ENCODE measurements around the gene TJP1. TPM values are rescaled to one million over a fixed set of nuclear protein-coding genes. Genes with fewer than 3 reads are reported as not detected.
"Not testable (repeated sequence)": the region's sequence is repeated elsewhere in the genome, so short reads cannot be mapped to it uniquely, and the experiment has no call there.

TJP1 gene
- total RNA-seq, 1 donor from 2014 or later, result 148 TPM

- H3K27me3 ChIP-seq (ENCODE audit: control insufficient read depth, insufficient read depth, low read length), result no peaks in the 10 kb centered on the region
- no peak for DNase-seq (ENCODE audit: low read depth)
- H3K4me3 ChIP-seq (ENCODE audit: low read depth, low read length), result no peak overlapping the region
- TF ChIP-seq CTCF (IDR thresholded peaks at IDR 0.05; ENCODE audit: insufficient read depth, low read length, poor library complexity, severe bottlenecking), result no peak
- H3K36me3 ChIP-seq (ENCODE audit: control insufficient read depth, insufficient read depth, low read length), result no peaks in the 10 kb centered on the region
Measured at GRCh38 chr15:29759596-29759995, 62.7 kb downstream of the TJP1 start.

- H3K27me3 ChIP-seq (ENCODE audit: control insufficient read depth, insufficient read depth, low read length), result no peaks in the 10 kb centered on the region
- no peak overlapping the region for H3K4me3 ChIP-seq (ENCODE audit: low read depth, low read length)
- no peaks in the 10 kb centered on the region for H3K36me3 ChIP-seq (ENCODE audit: control insufficient read depth, insufficient read depth, low read length)
- TF ChIP-seq CTCF (IDR thresholded peaks at IDR 0.05; ENCODE audit: insufficient read depth, low read length, poor library complexity, severe bottlenecking), result no peak
- no peak for DNase-seq (ENCODE audit: low read depth)
Measured at GRCh38 chr15:29756358-29757267, 65.7 kb downstream of the TJP1 start.

GRCh38 chr15:29754009-29754408 lies 68.3 kb downstream of the TJP1 start:
- not testable (repeated sequence) for H3K27me3 ChIP-seq (ENCODE audit: control insufficient read depth, insufficient read depth, low read length); H3K36me3 ChIP-seq (ENCODE audit: control insufficient read depth, insufficient read depth, low read length); H3K4me3 ChIP-seq (ENCODE audit: low read depth, low read length); DNase-seq (ENCODE audit: low read depth)

- DNase-seq (ENCODE audit: low read depth), result no peak
- H3K4me3 ChIP-seq (ENCODE audit: low read depth, low read length), result no peak overlapping the region
- no peak for TF ChIP-seq CTCF (IDR thresholded peaks at IDR 0.05; ENCODE audit: insufficient read depth, low read length, poor library complexity, severe bottlenecking)
- H3K27me3 ChIP-seq (ENCODE audit: control insufficient read depth, insufficient read depth, low read length), result no peaks in the 10 kb centered on the region
- H3K36me3 ChIP-seq (ENCODE audit: control insufficient read depth, insufficient read depth, low read length), result no peaks in the 10 kb centered on the region
Measured at GRCh38 chr15:29753506-29753905, 68.8 kb downstream of the TJP1 start.

GRCh38 chr15:29750754-29751153 lies 71.5 kb downstream of the TJP1 start:
- no peaks in the 10 kb centered on the region for H3K36me3 ChIP-seq (ENCODE audit: control insufficient read depth, insufficient read depth, low read length)
- H3K27me3 ChIP-seq (ENCODE audit: control insufficient read depth, insufficient read depth, low read length), result no peaks in the 10 kb centered on the region
- TF ChIP-seq CTCF (IDR thresholded peaks at IDR 0.05; ENCODE audit: insufficient read depth, low read length, poor library complexity, severe bottlenecking), result no peak
- DNase-seq (ENCODE audit: low read depth), result no peak
- no peak overlapping the region for H3K4me3 ChIP-seq (ENCODE audit: low read depth, low read length)

GRCh38 chr15:29749365-29750086 lies 72.7 kb downstream of the TJP1 start:
- no peaks in the 10 kb centered on the region for H3K27me3 ChIP-seq (ENCODE audit: control insufficient read depth, insufficient read depth, low read length)
- no peaks in the 10 kb centered on the region for H3K36me3 ChIP-seq (ENCODE audit: control insufficient read depth, insufficient read depth, low read length)
- no peak for TF ChIP-seq CTCF (IDR thresholded peaks at IDR 0.05; ENCODE audit: insufficient read depth, low read length, poor library complexity, severe bottlenecking)
- H3K4me3 ChIP-seq (ENCODE audit: low read depth, low read length), result no peak overlapping the region
- DNase-seq (ENCODE audit: low read depth), result no peak

Measured in kidney epithelial cell (primary cell).